Measurements from ENCODE around the gene HNRNPLL.

HNRNPLL gene

DNA sequence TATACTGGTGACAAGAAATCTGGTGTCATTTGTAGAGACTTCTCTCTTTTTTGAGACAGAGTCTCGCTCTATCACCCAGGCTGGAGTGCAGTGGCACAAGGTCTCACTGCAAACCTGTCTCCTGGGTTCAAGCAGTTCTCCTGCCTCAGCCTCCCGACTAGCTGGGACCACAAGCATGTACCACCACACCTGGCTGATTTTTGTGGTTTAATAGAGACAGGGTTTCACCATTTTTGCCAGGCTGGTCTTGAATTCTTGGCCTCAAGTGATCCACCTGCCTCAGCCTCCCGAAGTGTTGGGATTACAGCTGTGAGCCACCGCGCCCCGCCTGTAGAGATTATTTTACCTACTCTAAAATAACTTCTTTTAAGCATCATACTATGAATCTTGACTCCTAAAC lies 6.5 kb downstream of the HNRNPLL start:
- DNase-seq (ENCODE audit: low read depth in 4 of 4, low spot score in 1 of 4): no peak

DNA sequence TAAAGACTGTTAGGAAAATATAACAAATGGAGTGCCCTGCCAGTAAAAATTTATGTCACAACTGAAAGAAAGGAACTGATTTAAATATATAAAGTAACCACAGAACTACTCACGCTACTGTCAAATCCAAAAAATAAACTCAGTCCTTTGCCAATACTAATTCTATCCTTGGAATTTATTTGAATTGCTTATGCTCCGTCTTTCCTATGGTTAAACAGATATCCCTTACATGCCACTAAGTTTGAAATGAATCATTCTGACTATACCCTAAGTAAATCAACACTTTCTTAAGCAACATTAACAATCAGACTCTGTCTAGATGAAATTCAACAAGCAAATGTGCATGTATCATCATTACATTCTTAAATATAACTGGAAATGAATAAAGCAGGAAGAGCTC lies 9.8 kb downstream of the HNRNPLL start:
- no peak for DNase-seq (ENCODE audit: low read depth in 4 of 4, low spot score in 1 of 4)

DNA sequence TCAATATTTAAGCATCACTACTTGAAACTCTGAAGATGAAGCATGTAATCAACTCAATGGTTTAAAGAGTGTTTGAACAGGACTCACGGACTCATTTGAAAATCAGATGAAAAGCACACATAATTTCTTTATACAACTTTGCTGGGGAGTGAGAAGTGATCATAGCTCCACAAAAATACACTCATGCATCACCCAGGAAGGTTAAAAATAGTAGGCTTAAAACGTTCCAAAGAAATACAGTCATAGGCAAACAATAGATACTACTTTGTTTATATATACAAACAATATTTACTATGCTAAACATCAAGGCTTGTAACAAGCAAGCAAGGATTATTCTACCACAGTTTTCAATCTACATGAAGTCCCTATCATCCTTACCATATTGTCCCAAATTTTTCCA lies 11.6 kb downstream of the HNRNPLL start:
- DNase-seq (ENCODE audit: low read depth in 4 of 4, low spot score in 1 of 4): no peak

DNA sequence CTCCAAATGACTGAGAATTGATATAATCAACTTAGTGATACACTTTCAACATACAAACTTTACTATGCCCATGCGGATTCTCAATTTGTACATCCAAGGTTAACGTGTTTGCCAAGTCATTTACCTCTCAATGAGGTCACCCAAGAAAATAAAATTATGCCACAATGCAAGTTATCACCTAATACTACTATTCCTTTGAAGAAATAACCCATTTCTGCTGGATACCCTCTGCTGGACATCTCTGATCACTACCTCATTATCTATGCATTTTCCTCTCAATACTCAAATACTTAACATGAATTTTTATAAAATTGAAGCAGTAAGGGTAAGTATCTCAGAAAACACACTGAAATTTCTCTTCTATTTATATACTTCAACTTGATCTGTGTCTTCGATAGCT lies 12.7 kb downstream of the HNRNPLL start:
- DNase-seq (ENCODE audit: low read depth in 4 of 4, low spot score in 1 of 4): no peak

DNA sequence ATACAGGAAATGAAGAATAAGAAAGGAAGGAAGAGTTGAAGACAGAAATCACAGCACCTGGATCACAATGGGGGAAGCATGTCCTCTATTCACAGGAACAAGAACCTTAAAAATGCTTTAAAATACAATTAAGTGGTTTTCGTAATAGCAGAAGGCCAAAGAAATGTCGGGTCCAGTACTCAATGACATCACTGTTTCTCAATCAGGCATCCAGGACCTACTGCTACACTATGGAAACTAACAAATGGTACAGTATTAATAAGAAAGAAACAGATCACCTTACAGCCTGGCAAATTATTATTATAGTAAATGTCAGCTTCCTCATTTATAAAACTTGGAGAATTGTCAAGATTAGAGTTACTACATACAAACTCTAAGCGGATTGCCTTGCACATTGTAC lies 15.8 kb downstream of the HNRNPLL start:
- DNase-seq (ENCODE audit: low read depth in 4 of 4, low spot score in 1 of 4): no peak

DNA sequence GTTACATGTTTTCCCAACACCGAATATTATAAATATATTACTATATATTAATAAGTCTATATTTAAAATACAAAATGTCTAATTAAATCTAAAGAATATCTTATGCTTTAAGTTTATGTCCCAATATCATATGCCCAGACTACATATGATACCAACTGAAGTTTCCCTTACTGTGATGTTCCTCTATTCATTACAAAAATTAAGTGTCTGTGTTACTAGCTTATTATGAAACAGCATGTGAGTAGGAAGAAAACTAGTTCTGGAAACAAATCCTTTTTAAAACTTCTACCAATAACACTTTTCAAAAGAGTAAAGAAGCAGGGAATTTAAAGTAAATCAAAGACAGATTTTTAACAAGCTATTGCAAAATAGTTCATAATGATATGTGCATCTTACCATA lies 17.8 kb downstream of the HNRNPLL start:
- no peak for DNase-seq (ENCODE audit: low read depth in 4 of 4, low spot score in 1 of 4)

DNA sequence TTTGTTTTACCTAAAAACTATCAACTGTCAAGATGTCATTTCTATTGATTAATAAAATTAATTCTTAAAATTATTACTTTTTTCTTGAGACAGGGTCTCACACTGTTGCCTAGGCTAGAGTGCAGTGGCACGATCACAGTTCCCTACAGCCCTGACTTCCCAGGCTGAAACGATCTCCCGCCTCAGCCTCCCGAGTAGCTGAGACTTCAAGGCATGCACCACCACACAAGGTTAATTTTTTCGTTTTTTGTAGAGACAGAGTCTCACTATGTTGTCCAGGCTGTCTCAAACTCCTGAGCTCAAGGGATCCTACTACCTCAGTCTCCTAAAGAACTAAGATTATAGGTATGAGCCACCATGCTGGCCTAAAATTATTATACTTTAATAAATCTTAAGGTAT lies 18.7 kb downstream of the HNRNPLL start:
- DNase-seq (ENCODE audit: low read depth in 4 of 4, low spot score in 1 of 4): no peak

DNA sequence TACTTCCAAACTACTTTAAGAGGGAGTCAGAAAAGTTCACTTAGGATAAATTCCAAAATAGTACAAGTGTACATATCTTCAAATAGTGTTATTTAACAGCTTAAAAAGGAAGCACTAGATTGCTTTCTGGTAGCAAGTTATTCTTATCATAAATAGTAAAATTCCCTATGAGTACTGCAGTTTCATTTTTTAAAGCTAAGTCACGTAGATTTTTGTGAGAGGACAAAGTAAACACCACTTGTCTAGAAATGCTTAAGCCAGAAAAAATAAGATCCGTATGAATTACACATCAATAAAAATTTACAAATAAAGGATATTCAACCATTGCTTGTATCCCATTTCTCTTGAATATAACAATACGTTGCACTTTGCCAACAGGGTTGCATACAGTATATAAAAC lies 19.2 kb downstream of the HNRNPLL start:
- DNase-seq (ENCODE audit: low read depth in 4 of 4, low spot score in 1 of 4): no peak

DNA sequence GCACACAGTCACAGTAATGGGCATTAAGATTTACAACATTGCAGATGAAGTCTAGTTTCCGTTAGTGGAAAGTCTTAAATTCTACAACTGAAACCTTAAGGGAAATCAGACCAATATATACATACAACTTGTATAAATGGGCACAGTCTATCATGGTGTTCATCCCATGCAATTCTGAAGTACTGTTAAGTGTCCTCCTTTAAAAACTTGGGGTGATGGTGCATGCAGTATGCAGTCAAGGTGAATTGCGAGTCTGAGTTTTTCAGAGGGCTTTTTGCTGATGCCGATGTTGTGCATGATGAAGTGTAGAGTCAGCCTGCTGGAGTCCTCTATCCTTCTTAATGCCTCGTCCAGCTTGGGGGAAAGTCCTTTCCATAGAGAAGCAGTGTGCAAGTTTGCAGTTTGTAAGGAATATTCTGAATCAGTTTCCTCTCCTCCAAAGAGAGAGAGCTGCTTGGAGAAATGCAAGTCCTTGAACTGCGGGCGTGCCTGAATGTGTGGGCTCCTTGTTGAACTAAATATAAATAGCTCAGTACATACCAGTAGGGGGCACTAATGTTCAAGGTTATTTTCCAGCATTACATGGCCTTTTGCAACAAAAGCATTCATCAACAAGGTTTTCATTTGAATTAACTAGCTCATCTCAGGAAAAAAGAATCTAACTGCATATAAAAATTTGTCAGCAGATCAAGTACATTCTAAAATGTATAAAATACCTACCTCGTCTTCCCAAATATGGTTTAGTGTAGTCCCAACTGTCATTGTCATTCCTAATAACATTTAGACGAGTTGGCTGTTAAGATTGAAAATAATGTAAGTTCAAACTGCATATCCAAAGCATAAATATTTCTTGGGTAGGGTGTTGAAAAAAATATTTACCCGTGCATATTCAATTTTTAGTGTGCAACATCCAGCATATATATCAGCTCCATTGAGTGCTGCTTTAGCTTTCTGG lies 21.3 kb downstream of the HNRNPLL start:
- DNase-seq (ENCODE audit: low read depth in 4 of 4, low spot score in 1 of 4): no peak

DNA sequence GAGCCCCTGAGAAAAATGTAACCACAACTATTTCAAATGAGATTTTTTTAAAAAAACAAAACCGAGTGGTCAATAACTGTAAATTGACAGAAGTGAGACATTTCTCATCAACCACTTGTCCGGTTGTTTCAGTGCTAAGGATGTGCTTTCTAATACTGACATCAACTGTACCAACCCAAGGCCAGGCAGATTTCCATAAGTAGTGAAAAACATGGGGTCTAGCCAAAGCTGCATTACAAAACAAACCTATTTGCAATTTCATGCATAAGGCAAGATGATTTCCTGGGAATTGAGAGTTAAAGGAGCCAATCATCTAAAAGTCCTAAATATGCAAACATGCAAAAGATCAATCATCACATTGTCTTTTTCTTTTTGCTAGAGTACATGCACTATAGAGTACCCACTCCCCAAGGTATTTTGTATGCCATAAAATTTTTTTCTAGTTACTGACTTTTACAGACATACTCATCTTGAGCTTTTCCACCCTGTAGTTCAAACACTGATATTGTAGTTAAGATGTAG lies 22.6 kb downstream of the HNRNPLL start:
- no peak for DNase-seq (ENCODE audit: low read depth in 4 of 4, low spot score in 1 of 4)

DNA sequence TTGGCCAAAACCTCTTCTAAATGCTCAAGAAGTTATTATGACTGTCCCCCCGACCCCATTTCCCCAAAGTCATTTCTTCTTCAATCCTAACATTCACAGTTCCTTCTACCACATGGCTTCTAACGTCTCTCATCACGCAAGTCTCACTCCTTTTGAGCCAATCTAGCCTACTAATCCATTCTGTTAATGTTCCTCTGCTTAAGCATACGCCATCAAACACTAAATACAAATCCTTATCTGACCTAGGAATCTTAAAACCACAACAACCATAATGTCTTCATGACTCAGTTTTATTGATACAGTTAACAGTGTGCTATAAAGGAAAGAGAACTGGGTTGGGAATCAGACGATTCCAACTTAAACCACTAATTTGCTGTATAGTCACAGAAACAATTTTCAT lies 23.9 kb downstream of the HNRNPLL start:
- no peak for DNase-seq (ENCODE audit: low read depth in 4 of 4, low spot score in 1 of 4)

DNA sequence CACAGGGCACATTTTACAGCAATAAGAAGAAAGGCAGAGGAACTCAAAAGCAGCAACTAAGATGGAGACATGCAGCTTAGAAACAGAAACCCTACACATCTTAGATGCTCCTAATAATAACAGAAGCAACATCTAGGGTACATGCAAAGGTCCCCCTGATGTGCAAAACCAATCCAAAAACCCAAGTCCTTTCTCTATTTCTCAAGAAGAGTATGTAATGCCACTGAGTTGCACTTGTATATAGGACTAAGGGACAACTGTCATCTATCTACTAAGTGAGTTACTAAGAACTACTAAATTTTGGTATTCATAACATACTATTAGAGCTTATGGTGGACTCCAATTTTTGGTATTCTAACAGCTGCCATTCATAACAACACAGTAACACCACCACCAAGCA lies 28.4 kb downstream of the HNRNPLL start:
- no peak for DNase-seq (ENCODE audit: low read depth in 4 of 4, low spot score in 1 of 4)

DNA sequence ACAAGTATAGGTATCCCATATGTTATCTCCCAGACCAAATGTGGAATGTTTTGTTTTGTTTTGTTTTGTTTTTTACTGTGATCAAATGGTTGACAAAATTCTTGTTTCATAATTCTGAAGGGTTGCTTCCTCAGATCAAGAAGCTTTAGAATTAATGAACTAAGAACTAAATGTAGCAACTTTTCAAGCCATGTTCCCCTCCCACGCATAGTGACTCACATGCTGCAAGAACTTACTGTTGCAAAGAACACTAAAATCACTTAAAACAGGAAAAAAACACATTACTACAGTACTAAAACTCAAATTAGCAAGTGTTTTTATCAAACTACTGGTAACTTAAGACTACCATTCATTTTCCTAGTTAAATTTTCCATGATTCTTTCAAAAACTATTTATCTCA lies 30.6 kb downstream of the HNRNPLL start:
- DNase-seq (ENCODE audit: low read depth in 4 of 4, low spot score in 1 of 4): peak in 2 of 4 experiments; percentile 28 to 35

DNA sequence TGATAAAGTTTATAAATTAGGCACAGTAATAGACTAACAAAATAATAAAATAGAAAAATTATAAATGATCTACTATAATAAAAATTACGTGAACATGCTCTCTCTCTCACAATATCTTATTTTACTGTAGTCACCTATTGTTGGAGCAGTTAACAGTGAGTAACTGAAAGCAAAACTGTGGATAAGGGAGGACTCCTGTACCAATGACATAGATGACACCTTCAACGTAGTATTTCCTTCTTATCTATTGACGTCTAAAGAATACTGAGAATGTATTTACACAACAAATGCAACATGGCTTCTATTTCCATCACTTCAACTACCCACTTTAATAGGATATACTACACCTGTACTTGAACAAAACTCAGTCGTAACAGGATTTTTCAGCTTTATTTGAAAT lies 31.5 kb downstream of the HNRNPLL start:
- no peak for DNase-seq (ENCODE audit: low read depth in 4 of 4, low spot score in 1 of 4)

DNA sequence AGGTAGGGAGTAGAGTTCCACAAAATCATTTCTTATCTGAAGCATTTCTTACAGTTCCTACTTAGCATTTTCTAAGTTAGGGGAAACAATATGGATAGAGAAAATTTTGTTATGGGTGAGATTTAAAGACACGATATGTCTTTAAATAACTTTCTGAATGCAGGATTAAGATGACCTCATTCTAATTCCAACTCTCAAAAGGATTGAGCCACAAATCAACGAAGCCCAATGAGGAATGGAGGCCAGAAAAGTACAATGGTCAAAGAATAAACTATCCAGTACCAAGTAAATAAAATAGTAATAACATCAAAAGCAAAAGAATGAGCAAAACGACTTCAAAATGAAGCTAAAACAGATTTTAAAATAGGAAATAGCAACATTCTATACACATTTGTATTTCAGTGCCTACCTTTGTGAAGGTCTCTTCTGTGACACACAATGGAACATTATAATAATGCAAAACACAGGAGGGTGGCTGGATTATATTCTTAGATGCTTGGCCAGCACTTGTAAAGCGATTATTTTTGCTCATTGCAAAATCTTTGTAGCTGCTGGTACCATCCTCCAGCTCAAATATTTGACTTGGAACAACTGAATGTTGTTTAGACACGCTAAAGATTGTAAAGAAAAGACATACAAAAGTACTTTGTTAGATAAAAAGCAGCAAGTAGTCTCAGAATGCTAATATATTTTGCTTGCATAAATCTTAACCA lies 33.8 kb downstream of the HNRNPLL start:
- DNase-seq (ENCODE audit: low read depth in 4 of 4, low spot score in 1 of 4): no peak

DNA sequence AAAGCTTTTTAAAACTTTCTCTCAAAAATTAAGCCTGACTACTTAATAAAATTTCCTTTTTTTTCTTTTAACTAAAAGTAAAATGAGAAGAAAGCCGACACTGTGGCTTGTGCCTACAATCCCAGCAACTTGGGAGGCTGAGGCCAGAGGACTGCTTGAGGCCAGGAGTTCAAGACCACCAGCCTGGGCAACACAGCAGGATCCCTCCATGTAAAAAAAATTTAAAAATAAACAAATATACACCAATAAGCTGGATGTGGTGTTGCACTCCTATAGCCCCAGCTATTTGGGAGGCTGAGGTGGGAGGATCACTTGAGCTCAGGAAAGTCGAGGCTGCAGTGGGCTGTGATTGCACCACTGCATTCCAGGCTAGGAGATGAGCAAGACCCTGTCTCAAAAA lies 37.4 kb downstream of the HNRNPLL start:
- DNase-seq (ENCODE audit: low read depth in 4 of 4, low spot score in 1 of 4): no peak

DNA sequence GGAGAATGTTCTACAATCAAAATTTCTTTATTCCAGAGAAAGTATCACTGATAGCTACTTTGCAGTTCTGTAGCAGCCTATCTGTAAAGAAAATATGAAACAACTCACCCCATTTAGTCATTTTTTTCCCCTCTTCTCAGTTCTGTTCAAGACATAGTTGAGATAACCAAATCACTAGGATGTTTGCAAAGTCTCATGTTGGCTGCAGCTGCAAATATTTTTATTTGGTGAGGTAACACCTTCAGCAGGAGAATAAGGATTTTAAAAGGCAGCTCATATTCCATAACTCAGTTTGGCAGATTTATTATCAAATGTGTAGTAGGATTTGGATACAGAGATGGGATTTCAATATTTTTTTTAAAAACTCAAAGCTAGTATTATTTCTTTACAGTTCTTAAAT lies 41.0 kb downstream of the HNRNPLL start:
- no peak for DNase-seq (ENCODE audit: low read depth in 4 of 4, low spot score in 1 of 4)

DNA sequence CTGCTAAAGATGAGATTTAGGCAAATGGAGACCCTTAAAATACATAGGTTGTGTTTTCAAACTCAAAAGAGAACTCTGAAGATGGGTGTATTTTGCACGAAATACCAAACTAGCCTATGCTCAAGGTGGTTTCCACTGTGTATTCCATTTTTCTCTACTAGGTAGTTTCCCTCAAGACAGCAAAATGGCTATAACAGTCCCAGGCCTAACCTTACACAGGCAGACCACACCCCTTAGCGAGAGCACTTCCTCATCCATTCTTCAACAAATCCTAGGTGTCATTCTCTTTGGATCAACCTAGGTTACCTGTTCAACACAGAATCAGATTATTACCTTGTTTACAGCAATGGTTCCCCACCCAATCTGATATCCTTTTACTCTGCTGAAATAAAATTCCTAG lies 42.6 kb downstream of the HNRNPLL start:
- DNase-seq (ENCODE audit: low read depth in 4 of 4, low spot score in 1 of 4): no peak

DNA sequence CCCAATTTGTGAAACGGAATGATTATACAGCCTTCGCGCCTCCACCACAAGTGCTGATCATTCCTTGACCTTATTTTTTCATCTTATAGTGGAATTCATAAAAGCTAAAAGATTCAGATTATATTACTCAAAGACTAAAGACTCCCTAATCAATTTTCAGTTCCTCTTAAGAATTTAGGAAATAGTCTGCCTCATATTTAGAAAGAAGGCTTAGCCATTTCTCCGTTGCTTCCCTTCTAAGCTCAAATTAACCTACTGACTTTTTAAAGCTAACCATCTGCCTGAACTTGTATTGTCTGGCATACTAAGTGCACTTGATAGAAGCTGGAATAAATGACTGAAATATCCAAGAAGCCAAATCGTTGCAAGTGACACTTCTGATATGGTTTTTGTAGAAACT lies 44.7 kb downstream of the HNRNPLL start:
- no peak for DNase-seq (ENCODE audit: low read depth in 4 of 4, low spot score in 1 of 4)

DNA sequence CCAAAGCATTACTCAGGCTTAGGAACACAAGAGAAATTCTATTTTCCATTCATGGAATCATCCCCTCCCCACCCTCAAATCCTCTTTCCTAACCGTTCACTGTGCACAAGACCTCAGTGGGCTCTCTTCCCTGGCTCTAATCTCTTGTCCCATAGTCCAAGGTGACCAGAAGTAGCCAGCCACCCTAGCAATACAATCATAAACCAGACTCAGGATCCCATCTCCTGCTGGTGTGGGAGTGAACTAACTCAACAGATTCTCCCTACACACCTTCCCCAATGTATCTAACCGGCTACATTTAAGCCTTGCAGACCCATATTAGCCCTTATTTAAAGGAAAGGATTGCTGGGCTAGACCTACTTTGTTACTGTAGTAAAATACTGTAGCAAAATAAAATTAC lies 45.5 kb downstream of the HNRNPLL start:
- DNase-seq (ENCODE audit: low read depth in 4 of 4, low spot score in 1 of 4): no peak

DNA sequence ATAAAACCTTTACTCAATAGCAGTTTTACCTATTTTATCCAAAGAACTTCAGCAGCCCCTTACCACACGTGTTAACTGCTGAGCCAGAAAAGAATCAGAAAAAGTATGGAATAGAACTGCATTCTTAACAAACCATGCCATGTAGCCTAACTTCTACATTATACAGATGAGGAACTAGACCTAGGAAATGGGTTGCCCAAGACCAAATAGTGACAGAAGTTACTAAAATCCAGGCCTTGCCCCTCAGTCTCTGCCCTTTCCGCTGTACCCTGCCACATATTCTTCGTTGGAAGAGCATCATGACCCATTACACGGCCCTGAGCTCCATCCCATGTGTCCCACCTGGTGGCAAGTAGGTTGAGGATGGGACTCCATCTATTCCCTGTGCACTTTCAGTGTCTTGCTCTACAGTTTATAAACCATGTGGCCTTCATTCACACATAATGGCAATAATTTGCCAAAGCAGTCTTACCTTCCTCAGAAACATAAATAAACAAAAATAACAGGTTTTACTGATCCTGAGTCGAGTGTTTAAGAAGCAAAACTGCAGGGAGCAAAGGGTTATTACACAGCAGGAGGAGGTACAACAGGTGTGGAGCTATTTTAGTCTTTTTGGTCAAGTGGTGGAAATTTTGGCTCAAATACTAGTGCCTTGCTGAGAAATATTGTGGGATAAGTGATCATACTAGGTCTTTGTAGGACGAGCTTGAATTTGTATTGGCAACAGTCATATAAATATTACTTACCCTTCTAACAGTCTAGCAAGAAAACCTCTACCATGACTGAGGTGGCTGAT lies 46.5 kb downstream of the HNRNPLL start:
- DNase-seq (ENCODE audit: low read depth in 4 of 4, low spot score in 1 of 4): no peak
